Right lobe of liver (tissue), 6 donors: ENCODE results near the gene RBP4. TPM values are rescaled to one million over a fixed set of nuclear protein-coding genes. Genes with fewer than 3 reads are reported as not detected.
A peak's percentile ranks its signal among the peaks of the same experiment; 100 is the strongest.

Experiments used
- ATAC-seq, 4 donors: fragments of 200-7000 bp; cut with Tn5 transposase; one replicate each; pipeline ENCODE4 v1.9.1; 2020; ENCODE audit warnings: mild to moderate bottlenecking in 4 of 4, moderate library complexity in 4 of 4
- DNase-seq, 3 donors: peaks; one replicate each; pipeline ENCODE4 v3.0.0-alpha.2; 2020
- H3K27ac ChIP-seq, 3 donors: fragments of 200-600 bp; one replicate each; pipeline ENCODE4 v1.8.0; 2022
- H3K27me3 ChIP-seq, 2 donors: fragments of 200-600 bp; one replicate each; pipeline ENCODE4 v1.8.0; 2022
- H3K36me3 ChIP-seq, 4 donors: fragments of 200-600 bp; sonication (generic) in 1 of 4; one replicate each; pipeline versions ENCODE4 v1.5.1 to v1.8.0; 2017 to 2022; ENCODE audit warnings: control low read depth in 1 of 4
- H3K4me1 ChIP-seq, 4 donors: fragments of 200-600 bp; sonication (generic) in 1 of 4; one replicate each; pipeline versions ENCODE4 v1.5.1 to v1.8.0; 2017 to 2022; ENCODE audit warnings: control low read depth in 1 of 4
- H3K4me3 ChIP-seq, 3 donors: fragments of 200-600 bp; one replicate each; pipeline ENCODE4 v1.8.0; 2022
- H3K9me3 ChIP-seq, 4 donors: fragments of 200-600 bp; sonication (generic) in 1 of 4; one replicate each; pipeline versions ENCODE4 v1.5.1 to v1.8.0; 2017 to 2022; ENCODE audit warnings: control low read depth in 1 of 4
- POLR2A ChIP-seq: fragments of 450-650 bp; IDR thresholded peaks from one replicate; pipeline ENCODE4 v1.6.1; 2017; ENCODE audit warnings: antibody characterized with exemption, mild to moderate bottlenecking
- WGBS: methylation state at CpG from one replicate; pipeline ENCODE4 v1.1.6; 2018; ENCODE audit warnings: low coverage, low lambda C conversion rate; ENCODE audit not compliant: insufficient coverage; ENCODE audit errors: missing lambda C conversion rate; 5-methylcytosine and 5-hydroxymethylcytosine counted together
- intact Hi-C, 2 donors: fragments of 100-400 bp; cut with DNase I; formaldehyde crosslinking; loops; one replicate each; pipeline versions ENCODE4 v1.11.2 to v1.14.1; 2022
- total RNA-seq, 6 experiments: library from RNA; depleted of rRNA in 2 of 6; stranded (reverse); fragments of >200 nt in 2 of 6; fragmentation: NEBNext Ultra II Directional in 3 of 6; extraction: Animal tissue kit (Norgen Biotek cat#: 25700) in 3 of 6; gene quantifications; one replicate each; pipeline versions ENCODE4 v1.1.0 to v1.2.4, GENCODE V29; 2016 to 2023
- TF ChIP-seq, protein P1 (sequence below), 4 donors: fragments of 200-600 bp in 3 of 4; fragments of 450-650 bp in 1 of 4; IDR thresholded peaks; one replicate each; pipeline versions ENCODE4 v1.5.1 to v1.8.0; 2016 to 2022; ENCODE audit warnings: antibody characterized with exemption in 4 of 4, mild to moderate bottlenecking in 2 of 4
- donor health status: DM: no; HTN: yes; CAD: no.
- donor health status: DM: no; HTN: no; CAD: no.
- donor health status: DM: no; HTN: no; CAD: no.
- donor health status: DM: no; HTN: yes; CAD: no.
- donor health status: DM: no; HTN: yes; CAD: no.

The RBP4 gene
- total RNA-seq, 6 experiments from 2014 or later = 4,975 to 8,539 (median 5,621) TPM

DNA sequence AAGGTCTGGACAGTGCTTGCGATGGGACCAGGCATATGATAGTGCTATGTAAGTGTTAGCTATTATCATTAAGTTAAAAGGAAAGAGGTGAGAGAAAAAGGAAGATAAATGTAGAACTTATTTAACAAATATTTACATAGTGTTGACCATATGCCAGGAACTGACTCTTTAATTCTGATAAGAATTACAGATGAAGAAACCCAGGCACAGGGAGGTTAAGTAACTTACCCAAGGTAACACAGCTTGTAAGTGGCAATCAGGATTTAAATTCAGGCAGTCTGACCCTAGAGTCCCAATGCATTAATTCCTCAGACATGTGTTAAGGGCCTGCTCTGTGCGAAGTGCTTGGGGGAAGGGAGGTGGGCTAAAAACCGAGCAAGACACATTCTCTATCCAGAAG lies 23.5 kb downstream of the RBP4 start:
- H3K27ac ChIP-seq = no peak overlapping the region

DNA sequence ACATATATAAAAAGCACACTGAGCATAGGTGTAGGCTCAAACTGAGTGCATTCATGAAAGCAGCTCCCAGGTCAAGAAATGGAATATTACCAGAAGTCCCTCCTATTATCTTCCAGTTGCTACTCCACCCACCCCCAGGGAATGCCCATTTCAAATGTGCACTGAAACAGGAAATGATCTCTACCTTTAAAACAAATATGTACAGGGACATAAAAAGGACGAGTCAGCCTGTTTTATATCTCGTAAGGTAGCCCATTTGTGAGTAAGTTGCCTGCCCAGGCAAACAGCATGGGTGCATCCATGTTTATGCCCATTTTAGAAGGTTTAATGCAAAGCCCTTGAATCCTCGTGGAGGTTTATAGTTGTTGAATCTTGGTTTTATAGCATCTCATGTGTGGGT lies 24.1 kb downstream of the RBP4 start:
- no peak for DNase-seq
- no peak overlapping the region for H3K27ac ChIP-seq
- H3K4me3 ChIP-seq = no peak overlapping the region
- intact Hi-C loops = no loop called here
- no peaks in the 10 kb centered on the region for H3K9me3 ChIP-seq
- H3K36me3 ChIP-seq = no peaks in the 10 kb centered on the region
- H3K4me1 ChIP-seq = no peaks in the 10 kb centered on the region
- no peak for ATAC-seq
- TF ChIP-seq, protein P1, sequence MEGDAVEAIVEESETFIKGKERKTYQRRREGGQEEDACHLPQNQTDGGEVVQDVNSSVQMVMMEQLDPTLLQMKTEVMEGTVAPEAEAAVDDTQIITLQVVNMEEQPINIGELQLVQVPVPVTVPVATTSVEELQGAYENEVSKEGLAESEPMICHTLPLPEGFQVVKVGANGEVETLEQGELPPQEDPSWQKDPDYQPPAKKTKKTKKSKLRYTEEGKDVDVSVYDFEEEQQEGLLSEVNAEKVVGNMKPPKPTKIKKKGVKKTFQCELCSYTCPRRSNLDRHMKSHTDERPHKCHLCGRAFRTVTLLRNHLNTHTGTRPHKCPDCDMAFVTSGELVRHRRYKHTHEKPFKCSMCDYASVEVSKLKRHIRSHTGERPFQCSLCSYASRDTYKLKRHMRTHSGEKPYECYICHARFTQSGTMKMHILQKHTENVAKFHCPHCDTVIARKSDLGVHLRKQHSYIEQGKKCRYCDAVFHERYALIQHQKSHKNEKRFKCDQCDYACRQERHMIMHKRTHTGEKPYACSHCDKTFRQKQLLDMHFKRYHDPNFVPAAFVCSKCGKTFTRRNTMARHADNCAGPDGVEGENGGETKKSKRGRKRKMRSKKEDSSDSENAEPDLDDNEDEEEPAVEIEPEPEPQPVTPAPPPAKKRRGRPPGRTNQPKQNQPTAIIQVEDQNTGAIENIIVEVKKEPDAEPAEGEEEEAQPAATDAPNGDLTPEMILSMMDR (IDR thresholded peaks at IDR 0.05) = no peak
- no peak for TF ChIP-seq POLR2A
- no peaks in the 10 kb centered on the region for H3K27me3 ChIP-seq
- WGBS = 58% methylated on average over 2 of the region's 3 CpGs

More for the DNA sequence above, 23.5 kb downstream of the RBP4 start:
- H3K9me3 ChIP-seq = no peaks in the 10 kb centered on the region
- ATAC-seq (no peak), DNase-seq (no peak)
- 74% methylated on average over 3 of the region's 3 CpGs for WGBS
- intact Hi-C loops = no loop called here
- H3K27me3 ChIP-seq = no peaks in the 10 kb centered on the region
- no peaks in the 10 kb centered on the region for H3K4me1 ChIP-seq
- H3K4me3 ChIP-seq = no peak overlapping the region
- TF ChIP-seq, protein P1 (IDR thresholded peaks at IDR 0.05) = no peak
- TF ChIP-seq POLR2A = no peak
- H3K36me3 ChIP-seq = no peaks in the 10 kb centered on the region

DNA sequence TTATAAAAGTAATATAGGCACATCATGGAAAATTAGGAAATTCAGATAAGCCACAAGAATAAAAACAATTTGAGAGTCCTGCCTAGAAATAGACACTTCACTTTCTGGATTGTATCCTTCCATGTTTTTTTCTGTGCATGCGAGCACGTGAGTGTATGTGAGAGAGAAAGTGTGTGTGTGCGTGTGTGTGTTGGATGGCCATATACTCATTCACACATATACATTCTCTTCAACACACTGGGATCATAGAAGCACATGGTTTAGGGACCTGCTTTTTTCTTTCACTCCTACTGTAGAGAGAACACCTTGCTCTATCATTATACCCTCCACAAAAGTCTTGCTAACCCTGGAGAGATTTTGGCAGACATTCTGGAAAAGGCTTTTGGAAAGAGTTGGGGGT lies 27.1 kb downstream of the RBP4 start:
- intact Hi-C loops = no loop called here
- ATAC-seq (no peak), DNase-seq (no peak)
- Histone ChIP-seq H3K36me3 (no peaks in the 10 kb centered on the region), H3K27me3 (no peaks in the 10 kb centered on the region), H3K9me3 (no peaks in the 10 kb centered on the region), H3K4me1 (no peaks in the 10 kb centered on the region), H3K4me3 (no peak overlapping the region), H3K27ac (no peak overlapping the region)
- WGBS = 57% methylated on average over 3 of the region's 3 CpGs
- TF ChIP-seq, protein P1 (IDR thresholded peaks at IDR 0.05) = no peak
- no peak for TF ChIP-seq POLR2A

DNA sequence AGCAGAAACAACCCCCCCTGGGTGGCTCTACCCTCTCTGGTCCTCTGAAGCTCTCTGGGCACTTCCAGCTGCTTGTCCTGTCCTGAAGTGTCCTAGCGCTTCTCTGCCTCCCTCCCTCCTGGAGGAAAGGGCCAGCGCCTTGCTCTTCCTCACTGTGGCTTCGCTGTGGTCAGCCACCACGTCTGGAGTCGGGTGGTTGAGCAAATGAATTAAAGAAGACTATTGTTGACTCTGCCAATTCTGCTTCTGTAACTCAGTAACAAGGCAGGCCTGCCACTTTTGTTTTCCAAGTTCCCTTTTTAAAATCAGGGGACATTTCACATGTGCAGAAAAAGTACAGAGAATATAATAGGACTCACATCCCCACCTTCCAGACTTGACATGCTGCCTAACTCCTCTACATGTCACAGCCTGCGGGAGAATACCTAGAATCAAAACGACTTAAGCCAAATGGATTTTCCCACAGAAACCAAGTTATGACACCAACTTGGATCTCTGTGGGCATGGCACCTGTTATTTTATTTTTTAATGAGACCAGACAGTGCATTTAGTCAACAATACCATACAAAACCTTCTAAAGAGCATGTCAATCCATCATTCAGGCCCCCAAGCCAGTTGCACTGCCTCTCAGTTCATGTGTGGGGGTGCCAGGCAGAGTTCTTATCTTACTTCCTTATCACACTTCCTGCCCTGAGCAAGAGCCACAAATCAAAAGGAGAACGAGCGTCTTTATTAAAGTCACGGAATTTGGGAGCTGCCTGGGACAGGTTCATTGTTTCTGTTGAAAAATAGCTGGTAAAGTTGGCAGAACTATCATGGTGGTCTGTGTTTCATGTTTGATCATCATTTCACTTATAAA lies 27.8 kb downstream of the RBP4 start:
- ATAC-seq = peak; percentile 44 to 71 (median 64)
- Histone ChIP-seq H3K4me1 (no peaks in the 10 kb centered on the region), H3K4me3 (no peak overlapping the region), H3K27ac (no peak overlapping the region), H3K27me3 (no peaks in the 10 kb centered on the region), H3K36me3 (no peaks in the 10 kb centered on the region), H3K9me3 (no peaks in the 10 kb centered on the region)
- TF ChIP-seq, protein P1 (IDR thresholded peaks at IDR 0.05) = no peak
- no peak for TF ChIP-seq POLR2A
- peak in 1 of 3 donors; percentile 40 for DNase-seq
- intact Hi-C loops = no loop called here
- WGBS = 51% methylated on average over 10 of the region's 10 CpGs
